Measurements from ENCODE around the gene PDSS1. TPM values are rescaled to one million over a fixed set of nuclear protein-coding genes. Genes with fewer than 3 reads are reported as not detected.
A peak's percentile ranks its signal among the peaks of the same experiment; 100 is the strongest.

Gene PDSS1
- total and polyA plus RNA-seq, 4 donors = 6.0 to 7.6 (median 7.1) TPM

DNA sequence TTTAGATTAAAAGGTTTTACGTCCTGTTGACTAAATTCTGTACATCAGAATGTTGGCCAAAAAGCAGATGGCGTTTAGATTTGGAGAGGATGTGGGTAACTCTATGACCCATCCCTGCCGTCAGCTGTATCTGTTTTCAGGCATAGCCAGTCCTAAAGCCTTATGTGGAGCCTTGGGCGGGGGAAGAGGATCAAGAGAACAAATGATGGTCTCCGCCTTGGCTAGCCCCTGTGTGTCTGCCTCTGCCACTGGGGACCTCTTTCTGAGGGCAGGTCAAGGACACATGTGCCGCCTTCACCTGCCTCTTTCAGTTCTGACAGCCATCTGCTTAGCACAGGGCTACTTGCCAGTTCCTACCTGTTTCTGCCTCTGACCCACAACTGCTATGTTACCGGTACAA, 24.1 kb downstream of the PDSS1 start (continued):
- TF ChIP-seq FOXA2 (IDR thresholded peaks at IDR 0.05) (no peak), YY1 (IDR thresholded peaks at IDR 0.05) (no peak), RAD21 (IDR thresholded peaks at IDR 0.05) (no peak), TAF1 (conservative IDR thresholded peaks at IDR 0.05) (no peak)

DNA sequence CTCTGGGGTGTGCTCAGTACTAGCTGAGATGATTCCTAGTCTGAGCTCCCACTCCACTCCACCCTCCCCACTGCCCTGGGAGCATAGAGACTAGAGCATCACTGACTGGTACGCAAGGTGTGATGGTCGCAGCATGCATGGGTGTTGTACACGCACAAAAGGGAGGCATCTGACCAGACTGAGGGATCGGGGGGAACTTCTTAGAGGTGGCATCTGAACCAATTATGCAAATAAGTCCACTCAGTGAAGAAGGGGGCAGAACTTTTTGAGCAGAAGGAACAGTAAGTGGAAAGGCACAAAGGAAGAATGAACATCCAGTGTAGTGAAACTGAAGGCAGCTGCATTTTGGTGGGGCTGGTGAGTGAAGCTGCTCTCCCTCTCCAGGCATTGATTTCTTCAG, 25.5 kb downstream of the PDSS1 start:
- TF ChIP-seq, protein P1, sequence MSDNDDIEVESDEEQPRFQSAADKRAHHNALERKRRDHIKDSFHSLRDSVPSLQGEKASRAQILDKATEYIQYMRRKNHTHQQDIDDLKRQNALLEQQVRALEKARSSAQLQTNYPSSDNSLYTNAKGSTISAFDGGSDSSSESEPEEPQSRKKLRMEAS (IDR thresholded peaks at IDR 0.05) = no peak
- TF ChIP-seq YY1 (IDR thresholded peaks at IDR 0.05) (no peak), HNF4A (conservative IDR thresholded peaks at IDR 0.05) (no peak), EGR1 (IDR thresholded peaks at IDR 0.05; ENCODE audit: low read depth in 2 of 2) (no peak), FOXA1 (IDR thresholded peaks at IDR 0.05) (no peak), HNF4G (IDR thresholded peaks at IDR 0.05) (no peak)
- TF ChIP-seq, protein P2, sequence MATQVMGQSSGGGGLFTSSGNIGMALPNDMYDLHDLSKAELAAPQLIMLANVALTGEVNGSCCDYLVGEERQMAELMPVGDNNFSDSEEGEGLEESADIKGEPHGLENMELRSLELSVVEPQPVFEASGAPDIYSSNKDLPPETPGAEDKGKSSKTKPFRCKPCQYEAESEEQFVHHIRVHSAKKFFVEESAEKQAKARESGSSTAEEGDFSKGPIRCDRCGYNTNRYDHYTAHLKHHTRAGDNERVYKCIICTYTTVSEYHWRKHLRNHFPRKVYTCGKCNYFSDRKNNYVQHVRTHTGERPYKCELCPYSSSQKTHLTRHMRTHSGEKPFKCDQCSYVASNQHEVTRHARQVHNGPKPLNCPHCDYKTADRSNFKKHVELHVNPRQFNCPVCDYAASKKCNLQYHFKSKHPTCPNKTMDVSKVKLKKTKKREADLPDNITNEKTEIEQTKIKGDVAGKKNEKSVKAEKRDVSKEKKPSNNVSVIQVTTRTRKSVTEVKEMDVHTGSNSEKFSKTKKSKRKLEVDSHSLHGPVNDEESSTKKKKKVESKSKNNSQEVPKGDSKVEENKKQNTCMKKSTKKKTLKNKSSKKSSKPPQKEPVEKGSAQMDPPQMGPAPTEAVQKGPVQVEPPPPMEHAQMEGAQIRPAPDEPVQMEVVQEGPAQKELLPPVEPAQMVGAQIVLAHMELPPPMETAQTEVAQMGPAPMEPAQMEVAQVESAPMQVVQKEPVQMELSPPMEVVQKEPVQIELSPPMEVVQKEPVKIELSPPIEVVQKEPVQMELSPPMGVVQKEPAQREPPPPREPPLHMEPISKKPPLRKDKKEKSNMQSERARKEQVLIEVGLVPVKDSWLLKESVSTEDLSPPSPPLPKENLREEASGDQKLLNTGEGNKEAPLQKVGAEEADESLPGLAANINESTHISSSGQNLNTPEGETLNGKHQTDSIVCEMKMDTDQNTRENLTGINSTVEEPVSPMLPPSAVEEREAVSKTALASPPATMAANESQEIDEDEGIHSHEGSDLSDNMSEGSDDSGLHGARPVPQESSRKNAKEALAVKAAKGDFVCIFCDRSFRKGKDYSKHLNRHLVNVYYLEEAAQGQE (IDR thresholded peaks at IDR 0.05) = no peak
- TF ChIP-seq, protein P3, sequence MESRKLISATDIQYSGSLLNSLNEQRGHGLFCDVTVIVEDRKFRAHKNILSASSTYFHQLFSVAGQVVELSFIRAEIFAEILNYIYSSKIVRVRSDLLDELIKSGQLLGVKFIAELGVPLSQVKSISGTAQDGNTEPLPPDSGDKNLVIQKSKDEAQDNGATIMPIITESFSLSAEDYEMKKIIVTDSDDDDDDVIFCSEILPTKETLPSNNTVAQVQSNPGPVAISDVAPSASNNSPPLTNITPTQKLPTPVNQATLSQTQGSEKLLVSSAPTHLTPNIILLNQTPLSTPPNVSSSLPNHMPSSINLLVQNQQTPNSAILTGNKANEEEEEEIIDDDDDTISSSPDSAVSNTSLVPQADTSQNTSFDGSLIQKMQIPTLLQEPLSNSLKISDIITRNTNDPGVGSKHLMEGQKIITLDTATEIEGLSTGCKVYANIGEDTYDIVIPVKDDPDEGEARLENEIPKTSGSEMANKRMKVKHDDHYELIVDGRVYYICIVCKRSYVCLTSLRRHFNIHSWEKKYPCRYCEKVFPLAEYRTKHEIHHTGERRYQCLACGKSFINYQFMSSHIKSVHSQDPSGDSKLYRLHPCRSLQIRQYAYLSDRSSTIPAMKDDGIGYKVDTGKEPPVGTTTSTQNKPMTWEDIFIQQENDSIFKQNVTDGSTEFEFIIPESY (IDR thresholded peaks at IDR 0.05) = no peak
- WGBS = 98% methylated on average over 4 of the region's 4 CpGs
- H3K36me3 ChIP-seq (ENCODE audit: control insufficient read depth in 4 of 4, insufficient read depth in 3 of 4, low read depth in 1 of 4, low read length in 3 of 4) = peaks cover 0 to 12% (median 10%) of the 10 kb centered on the region in 4 donors

DNA sequence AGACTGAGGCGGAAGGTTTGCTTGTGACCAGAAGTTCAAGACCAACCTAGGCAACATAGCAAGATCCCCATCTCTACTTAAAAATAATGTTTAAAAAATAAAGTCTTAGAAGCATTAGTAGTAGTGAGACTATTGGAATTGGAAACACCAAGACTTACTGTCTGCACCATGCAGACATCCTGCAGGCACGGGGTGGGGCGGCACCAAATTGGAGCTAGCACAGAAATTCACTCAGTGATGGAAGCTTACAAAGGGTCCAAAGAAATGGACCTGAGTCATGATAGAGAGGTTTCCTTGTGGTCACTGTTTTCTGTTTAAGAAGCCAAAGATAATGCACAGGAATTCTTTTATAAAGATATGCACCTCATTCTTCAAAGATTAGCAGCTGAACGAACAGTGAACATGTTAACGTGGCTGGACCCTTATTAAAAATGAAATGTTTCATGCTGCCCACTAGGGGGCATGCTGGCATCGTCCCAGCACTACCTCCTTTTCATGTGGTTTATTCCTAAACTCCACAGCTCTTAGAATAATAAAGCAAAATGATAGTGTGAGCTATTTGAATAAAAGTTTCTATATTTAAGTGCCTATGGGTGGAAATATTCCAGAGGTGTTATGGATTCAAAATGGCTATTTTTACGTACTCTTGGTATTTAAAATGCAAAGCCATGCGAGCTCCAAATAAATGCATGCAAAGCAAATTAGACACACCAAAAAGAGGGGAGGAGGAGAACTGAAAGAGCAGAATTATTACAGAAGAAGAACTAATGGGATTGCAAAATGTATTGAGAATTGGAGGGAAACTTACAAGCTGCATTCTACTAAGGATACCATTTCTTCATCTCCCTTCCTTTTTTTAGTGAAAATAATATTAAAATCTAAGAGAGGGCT, 28.6 kb downstream of the PDSS1 start:
- 60% methylated on average over 8 of the region's 8 CpGs for whole genome bisulfite sequencing
- Histone ChIP-seq H3K9ac (ENCODE audit: low read depth in 1 of 2, low read length in 2 of 2) (no peak overlapping the region), H3K36me3 (ENCODE audit: control insufficient read depth in 4 of 4, insufficient read depth in 3 of 4, low read depth in 1 of 4, low read length in 3 of 4) (peaks cover 0 to 18% (median 10%) of the 10 kb centered on the region in 4 donors), H3K9me3 (ENCODE audit: control insufficient read depth in 4 of 4, low read length in 3 of 4) (no peaks in the 10 kb centered on the region), H3K27ac (ENCODE audit: low read depth in 1 of 2, low read length in 2 of 2) (no peak overlapping the region), H3K4me3 (ENCODE audit: low read depth in 1 of 3, low read length in 3 of 3) (no peak overlapping the region), H3K27me3 (ENCODE audit: control insufficient read depth in 4 of 4, insufficient read depth in 4 of 4, low read length in 3 of 4) (no peaks in the 10 kb centered on the region), H3K4me1 (ENCODE audit: control insufficient read depth in 4 of 4, insufficient read depth in 4 of 4, low read length in 3 of 4) (no peaks in the 10 kb centered on the region)
- peak; percentile 64 for DNase-seq (ENCODE audit: low spot score)
- no peak for TF ChIP-seq RXRA (IDR thresholded peaks at IDR 0.05)
- peak; percentile 95 to 96 for TF ChIP-seq RAD21 (IDR thresholded peaks at IDR 0.05)
- TF ChIP-seq JUND (IDR thresholded peaks at IDR 0.05) = no peak
- TF ChIP-seq, protein P4, sequence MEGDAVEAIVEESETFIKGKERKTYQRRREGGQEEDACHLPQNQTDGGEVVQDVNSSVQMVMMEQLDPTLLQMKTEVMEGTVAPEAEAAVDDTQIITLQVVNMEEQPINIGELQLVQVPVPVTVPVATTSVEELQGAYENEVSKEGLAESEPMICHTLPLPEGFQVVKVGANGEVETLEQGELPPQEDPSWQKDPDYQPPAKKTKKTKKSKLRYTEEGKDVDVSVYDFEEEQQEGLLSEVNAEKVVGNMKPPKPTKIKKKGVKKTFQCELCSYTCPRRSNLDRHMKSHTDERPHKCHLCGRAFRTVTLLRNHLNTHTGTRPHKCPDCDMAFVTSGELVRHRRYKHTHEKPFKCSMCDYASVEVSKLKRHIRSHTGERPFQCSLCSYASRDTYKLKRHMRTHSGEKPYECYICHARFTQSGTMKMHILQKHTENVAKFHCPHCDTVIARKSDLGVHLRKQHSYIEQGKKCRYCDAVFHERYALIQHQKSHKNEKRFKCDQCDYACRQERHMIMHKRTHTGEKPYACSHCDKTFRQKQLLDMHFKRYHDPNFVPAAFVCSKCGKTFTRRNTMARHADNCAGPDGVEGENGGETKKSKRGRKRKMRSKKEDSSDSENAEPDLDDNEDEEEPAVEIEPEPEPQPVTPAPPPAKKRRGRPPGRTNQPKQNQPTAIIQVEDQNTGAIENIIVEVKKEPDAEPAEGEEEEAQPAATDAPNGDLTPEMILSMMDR (IDR thresholded peaks at IDR 0.05; ENCODE audit: low read depth, low read length, missing input control) = peak; percentile 73
- no peak for TF ChIP-seq NR2F2 (IDR thresholded peaks at IDR 0.05)
- TF ChIP-seq TAF1 (conservative IDR thresholded peaks at IDR 0.05) = no peak
- TF ChIP-seq, protein P5, sequence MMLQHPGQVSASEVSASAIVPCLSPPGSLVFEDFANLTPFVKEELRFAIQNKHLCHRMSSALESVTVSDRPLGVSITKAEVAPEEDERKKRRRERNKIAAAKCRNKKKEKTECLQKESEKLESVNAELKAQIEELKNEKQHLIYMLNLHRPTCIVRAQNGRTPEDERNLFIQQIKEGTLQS (IDR thresholded peaks at IDR 0.05) = peak; percentile 13
- no peak for TF ChIP-seq FOXA2 (IDR thresholded peaks at IDR 0.05)
- TF ChIP-seq YY1 (IDR thresholded peaks at IDR 0.05) = no peak
- TF ChIP-seq, protein P1 (IDR thresholded peaks at IDR 0.05) = no peak
- TF ChIP-seq, protein P2 (IDR thresholded peaks at IDR 0.05) = peak; percentile 23
- no peak for TF ChIP-seq EGR1 (IDR thresholded peaks at IDR 0.05; ENCODE audit: low read depth in 2 of 2)
- no peak for TF ChIP-seq HNF4G (IDR thresholded peaks at IDR 0.05)
- no peak for TF ChIP-seq SP1 (IDR thresholded peaks at IDR 0.05)

More for the DNA sequence above, 25.5 kb downstream of the PDSS1 start:
- Histone ChIP-seq H3K27me3 (ENCODE audit: control insufficient read depth in 4 of 4, insufficient read depth in 4 of 4, low read length in 3 of 4) (no peaks in the 10 kb centered on the region), H3K27ac (ENCODE audit: low read depth in 1 of 2, low read length in 2 of 2) (no peak overlapping the region), H3K4me1 (ENCODE audit: control insufficient read depth in 4 of 4, insufficient read depth in 4 of 4, low read length in 3 of 4) (no peaks in the 10 kb centered on the region), H3K9ac (ENCODE audit: low read depth in 1 of 2, low read length in 2 of 2) (no peak overlapping the region), H3K9me3 (ENCODE audit: control insufficient read depth in 4 of 4, low read length in 3 of 4) (no peaks in the 10 kb centered on the region), H3K4me3 (ENCODE audit: low read depth in 1 of 3, low read length in 3 of 3) (no peak overlapping the region)
- DNase-seq (ENCODE audit: low spot score) = no peak

All from liver (tissue), 9 donors.